GM12872 (cell line): ENCODE data around the gene ZNF445.

Source experiments
- CTCF ChIP-seq: IDR thresholded peaks from 3 replicates; pipeline ENCODE4 v1.5.1; 2011; ENCODE audit warnings: low read depth, mild to moderate bottlenecking, low read length, moderate library complexity; ENCODE audit not compliant: insufficient read depth

Gene ZNF445

GRCh38 chr3:44416031-44417030 is 61.1 kb downstream of the ZNF445 start:
- no peak for TF ChIP-seq CTCF

GRCh38 chr3:44415421-44415820 is 62.0 kb downstream of the ZNF445 start:
- TF ChIP-seq CTCF: no peak

DNA sequence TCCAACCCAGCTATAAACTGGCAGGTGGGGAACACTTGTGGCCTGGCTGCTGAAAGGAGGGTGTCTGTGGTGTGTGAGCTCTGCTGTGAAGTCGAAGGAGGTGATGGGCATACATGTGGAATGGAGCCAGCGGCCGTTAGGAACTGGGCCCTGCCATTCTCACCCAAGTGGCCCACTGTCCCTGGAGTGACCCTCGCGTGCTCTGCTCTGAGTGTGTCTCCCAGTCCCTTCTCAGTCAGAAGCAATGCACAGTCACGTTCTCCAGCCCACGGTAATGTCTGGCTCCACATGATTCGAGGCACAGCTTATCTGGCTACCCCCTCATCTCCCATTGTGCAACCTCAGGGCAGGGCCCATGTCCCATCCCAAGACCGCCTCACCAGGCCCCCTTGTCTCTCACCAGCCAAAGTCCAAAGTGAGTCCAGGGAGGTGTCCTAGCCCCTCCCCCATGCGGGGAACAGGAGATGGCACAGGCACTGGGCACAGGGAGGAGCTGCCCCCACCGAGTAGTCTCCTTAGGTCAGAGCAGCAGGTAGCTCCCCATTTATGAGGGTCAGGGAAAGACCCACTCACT is 62.9 kb downstream of the ZNF445 start:
- no peak for TF ChIP-seq CTCF

DNA sequence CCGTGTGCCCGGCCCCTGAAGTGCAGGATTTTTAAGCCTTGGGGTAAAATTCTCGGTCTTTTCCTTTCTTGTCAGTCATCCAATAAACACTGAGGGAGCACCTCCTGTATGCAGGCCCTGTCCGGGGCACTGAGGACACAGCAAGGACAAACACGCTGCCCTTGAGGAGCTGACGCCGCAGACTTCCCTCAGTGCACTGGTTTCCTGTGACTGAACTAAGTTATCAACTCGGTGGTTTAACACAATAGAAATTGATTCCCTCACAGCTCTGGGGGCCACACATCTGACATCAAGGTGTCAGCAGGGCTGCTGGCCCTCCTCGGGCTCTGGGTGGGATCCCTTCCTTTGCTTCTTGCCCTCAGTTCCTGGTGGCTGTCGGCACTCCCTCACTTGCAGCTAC is 65.1 kb downstream of the ZNF445 start:
- no peak for TF ChIP-seq CTCF

DNA sequence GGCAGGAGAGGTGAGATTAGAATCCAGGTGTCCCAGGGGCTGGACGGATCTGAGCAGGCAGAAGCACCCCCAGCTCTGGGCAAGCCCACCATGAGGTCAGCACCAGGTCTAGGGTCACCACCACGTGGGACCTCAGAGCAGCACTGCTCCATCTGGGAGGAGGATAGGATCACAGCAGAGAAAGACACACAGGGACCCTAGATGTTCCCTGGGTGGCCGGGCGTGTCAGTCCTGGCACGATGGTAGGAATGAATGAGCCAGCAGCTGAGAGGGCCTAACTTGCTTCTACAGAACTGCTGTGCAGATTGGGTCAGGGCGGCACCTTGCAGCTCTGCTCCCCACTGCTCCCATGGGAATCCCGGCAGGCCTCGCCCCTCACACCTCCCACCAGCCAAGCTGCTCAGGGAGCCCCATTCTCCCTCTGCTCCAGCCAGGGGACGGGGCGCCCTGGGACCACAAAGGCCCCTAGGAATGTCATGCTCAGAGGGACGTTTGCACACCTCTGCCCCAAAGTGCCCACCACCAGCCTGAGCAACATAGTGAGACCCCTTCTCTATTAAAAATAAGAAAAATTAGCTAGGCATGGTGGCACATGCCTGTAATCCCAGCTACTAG is 66.3 kb downstream of the ZNF445 start:
- no peak for TF ChIP-seq CTCF

- no peak for TF ChIP-seq CTCF
These were observed 67.6 kb downstream of the ZNF445 start for GRCh38 chr3:44409640-44410410.

DNA sequence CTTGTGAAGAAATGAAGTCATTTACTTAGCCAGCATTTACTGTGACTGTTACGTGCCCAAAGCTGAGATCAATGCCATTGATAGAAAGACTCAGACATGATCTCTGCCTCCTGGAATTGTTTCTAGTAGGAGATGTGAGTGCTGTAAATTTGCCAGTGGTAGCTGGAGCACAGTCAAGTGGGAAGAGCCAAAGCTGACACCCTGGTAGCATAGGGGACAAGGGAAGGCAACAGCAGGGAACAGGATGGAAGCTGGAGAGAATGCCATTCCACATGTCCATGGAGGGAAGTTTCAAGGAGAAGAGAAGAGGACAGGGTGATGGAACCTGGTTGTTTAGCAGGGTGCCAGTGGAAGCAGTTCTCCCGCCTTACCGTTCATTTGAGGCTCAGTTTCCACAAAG is 74.9 kb downstream of the ZNF445 start:
- no peak for TF ChIP-seq CTCF
